ENCODE data around the gene CSTF3. TPM values are rescaled to one million over a fixed set of nuclear protein-coding genes. Genes with fewer than 3 reads are reported as not detected.

CSTF3 gene
- total RNA-seq, 2 experiments from 2014 or later = 26.5 to 27.3 TPM

DNA sequence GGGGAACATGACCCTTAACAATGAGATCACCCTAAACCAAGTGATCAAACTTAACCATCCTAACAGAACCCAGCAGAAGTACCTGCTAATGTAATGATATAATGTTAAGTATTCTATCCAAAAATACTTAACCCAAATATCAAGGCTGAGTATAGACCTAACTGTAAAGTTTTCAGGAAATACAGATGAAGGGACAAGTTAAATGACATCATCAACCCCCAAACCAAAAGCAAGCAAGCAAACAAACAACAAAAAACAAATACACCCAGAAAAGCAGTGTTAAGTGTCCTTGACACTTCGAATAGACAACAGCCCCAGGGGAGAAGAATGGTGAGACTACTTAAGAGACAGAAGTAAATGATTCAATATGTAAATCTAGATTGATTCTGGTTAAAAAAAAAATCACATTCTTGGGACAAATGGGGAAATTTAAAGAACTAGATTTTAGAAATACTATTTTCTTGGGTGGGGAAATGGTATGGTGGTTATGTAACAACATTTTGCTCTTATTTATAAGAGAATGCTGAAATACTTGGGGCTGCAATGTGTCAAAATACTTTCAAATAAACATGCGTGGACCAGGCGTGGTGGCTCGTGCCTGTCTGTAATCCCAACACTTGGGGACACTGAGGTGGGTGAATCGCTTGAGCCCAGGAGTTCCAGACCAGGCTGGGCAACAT, 2.5 kb downstream of the CSTF3 start:
- intact Hi-C loops (cut with micrococcal nuclease) = no loop called here
- Mint-ChIP-seq H3K27me3 (ENCODE audit: low read depth) (no peaks in the 10 kb centered on the region), H3K9me3 (no peaks in the 10 kb centered on the region), H3K27ac (peak overlapping the region; percentile 16), H3K4me1 (ENCODE audit: low read depth) (peaks cover 58% of the 10 kb centered on the region), H3K36me3 (ENCODE audit: low read depth) (peaks cover 33% of the 10 kb centered on the region), H3K4me3 (peak overlapping the region; percentile 100)
- no peak for DNase-seq
- CTCF ChIA-PET = no interaction called here

DNA sequence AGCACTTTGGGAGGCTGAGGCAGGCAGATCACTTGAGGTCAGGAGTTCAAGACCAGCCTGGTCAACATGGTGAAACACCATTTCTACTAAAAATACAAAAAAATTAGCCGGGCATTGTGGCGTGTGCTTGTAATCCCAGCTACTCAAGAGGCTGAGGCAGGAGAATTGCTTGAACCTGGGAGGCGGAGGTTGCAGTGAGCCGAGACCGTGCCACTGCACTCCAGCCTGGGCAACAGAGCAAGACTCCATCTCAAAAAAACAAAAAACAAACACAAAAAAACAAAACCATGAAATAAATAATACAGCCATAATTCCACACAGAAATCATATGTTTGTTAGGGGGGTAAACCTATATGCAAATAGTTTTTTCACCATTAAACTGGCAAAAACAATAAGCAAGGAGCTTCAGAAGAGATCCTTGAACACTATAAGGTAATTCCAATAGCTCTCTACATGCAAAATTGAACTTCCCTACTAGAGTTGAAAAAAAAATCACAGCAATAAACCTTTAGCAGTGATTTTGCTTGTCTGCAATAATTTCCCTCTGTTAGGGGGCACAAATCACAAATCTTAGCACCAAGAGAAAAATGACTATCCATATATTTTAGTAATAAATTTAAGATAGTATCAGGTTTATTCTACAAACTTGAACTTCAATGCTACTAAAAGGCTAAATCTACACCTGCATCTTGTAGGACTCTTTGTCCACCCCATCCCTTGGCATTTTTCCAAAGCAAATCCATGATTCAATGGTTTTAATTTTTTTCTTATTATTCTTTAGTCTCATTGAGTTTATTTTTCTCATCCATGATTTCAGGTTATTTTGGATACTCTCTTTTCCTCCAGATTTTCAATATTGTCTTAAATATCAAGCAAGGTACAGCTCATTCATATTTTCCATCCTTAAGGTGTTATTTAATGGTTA, 3.9 kb downstream of the CSTF3 start:
- no peak for DNase-seq
- Mint-ChIP-seq H3K4me1 (ENCODE audit: low read depth) (peaks cover 59% of the 10 kb centered on the region), H3K27ac (no peak overlapping the region), H3K9me3 (no peaks in the 10 kb centered on the region), H3K36me3 (ENCODE audit: low read depth) (peaks cover 36% of the 10 kb centered on the region), H3K27me3 (ENCODE audit: low read depth) (no peaks in the 10 kb centered on the region), H3K4me3 (no peak overlapping the region)
- intact Hi-C loops (cut with micrococcal nuclease) = no loop called here
- CTCF ChIA-PET = interaction anchor here (0.7 kb wide), 1 partner anchor 53 kb away, joined by 4 read pairs; no protein-coding TSS in a partner anchor

DNA sequence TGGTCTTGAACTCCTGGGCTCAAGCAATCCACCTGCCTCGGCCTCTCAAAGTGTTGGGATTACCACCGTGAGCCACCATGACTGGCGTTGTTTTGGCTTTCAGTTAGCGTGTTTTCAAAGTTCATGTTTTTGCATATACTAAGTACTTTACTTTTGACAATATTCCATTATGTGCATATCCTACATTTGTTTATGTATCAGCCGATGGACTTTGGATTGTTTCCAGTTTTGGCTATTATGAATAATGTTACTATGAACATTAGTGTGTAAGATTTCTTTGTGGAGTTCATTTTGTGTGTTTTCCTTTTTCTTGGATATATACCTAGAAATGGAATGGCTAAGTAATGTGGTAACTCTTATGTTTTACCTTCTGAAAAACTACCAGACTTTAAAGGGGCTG, 9.9 kb downstream of the CSTF3 start:
- intact Hi-C loops (cut with micrococcal nuclease) = no loop called here
- Mint-ChIP-seq H3K27me3 (ENCODE audit: low read depth) (no peaks in the 10 kb centered on the region), H3K9me3 (no peaks in the 10 kb centered on the region), H3K27ac (no peak overlapping the region), H3K4me1 (ENCODE audit: low read depth) (peaks cover 34% of the 10 kb centered on the region), H3K4me3 (no peak overlapping the region), H3K36me3 (ENCODE audit: low read depth) (peaks cover 29% of the 10 kb centered on the region)
- no peak for DNase-seq
- CTCF ChIA-PET = no interaction called here

DNA sequence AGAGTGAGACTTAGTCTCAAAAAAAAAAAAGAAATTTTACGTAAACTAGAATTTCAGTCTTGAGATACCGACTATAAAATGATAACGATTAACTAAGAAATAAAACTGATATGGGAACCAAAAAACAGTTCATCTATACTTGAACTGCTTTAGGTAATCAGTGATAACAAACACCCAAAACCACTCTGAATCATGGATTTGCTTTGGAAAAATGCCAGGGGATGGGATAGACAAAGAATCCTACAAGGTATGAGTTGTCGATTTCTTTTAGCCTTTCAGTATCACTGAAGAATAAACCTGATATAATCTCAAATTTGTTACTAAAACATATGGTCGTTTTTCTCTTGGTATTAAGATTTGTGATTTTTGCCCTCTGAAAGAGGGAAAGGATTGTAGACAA, 13.7 kb downstream of the CSTF3 start:
- H3K27me3 Mint-ChIP-seq (ENCODE audit: low read depth) = no peaks in the 10 kb centered on the region
- peaks cover 21% of the 10 kb centered on the region for H3K4me1 Mint-ChIP-seq (ENCODE audit: low read depth)
- DNase-seq = no peak
- CTCF ChIA-PET = interaction anchor here (0.6 kb wide), 1 partner anchor 58 kb away, joined by 4 read pairs; no protein-coding TSS in a partner anchor
- H3K9me3 Mint-ChIP-seq = no peaks in the 10 kb centered on the region
- intact Hi-C loops (cut with micrococcal nuclease) = no loop called here
- peaks cover 22% of the 10 kb centered on the region for H3K36me3 Mint-ChIP-seq (ENCODE audit: low read depth)
- H3K4me3 Mint-ChIP-seq = no peak overlapping the region
- no peak overlapping the region for H3K27ac Mint-ChIP-seq

DNA sequence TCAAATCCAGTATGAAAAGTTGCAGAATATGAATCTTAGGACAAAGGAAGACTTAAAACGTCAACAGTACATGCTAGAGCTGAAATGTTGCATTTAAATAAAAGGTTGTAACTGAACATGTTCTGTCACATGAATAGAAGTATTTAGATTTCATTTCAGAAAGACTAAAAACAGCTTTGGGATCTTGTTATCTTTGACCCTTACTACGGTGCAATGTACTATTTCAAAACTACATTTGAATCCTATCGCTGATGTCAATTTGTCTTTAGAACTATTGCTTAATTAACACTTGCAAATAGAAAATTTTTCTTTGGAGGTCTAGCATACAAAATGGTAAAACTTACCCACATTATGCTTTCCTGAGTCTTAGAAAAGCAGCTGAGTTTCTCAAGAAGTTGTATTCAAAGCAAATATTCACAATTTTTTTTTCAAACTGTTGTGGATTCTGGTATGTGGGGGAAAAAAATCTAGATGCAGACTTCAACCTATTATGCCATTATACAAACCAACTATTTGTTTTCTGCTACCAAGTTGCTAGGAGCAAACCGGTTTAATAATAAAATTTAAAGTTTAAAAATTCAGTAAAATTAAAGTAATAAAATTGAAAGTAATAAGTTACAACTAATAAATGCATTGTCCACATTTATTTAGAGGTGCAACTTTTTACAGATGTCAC, 25.4 kb downstream of the CSTF3 start:
- no peaks in the 10 kb centered on the region for H3K27me3 Mint-ChIP-seq (ENCODE audit: low read depth)
- H3K36me3 Mint-ChIP-seq (ENCODE audit: low read depth) = peaks cover 12% of the 10 kb centered on the region
- intact Hi-C loops (cut with micrococcal nuclease) = no loop called here
- H3K9me3 Mint-ChIP-seq = no peaks in the 10 kb centered on the region
- no peak overlapping the region for H3K27ac Mint-ChIP-seq
- H3K4me1 Mint-ChIP-seq (ENCODE audit: low read depth) = no peaks in the 10 kb centered on the region
- H3K4me3 Mint-ChIP-seq = no peak overlapping the region
- CTCF ChIA-PET = interaction anchor here (1.7 kb wide), 1 partner anchor 71 kb away, joined by 4 read pairs; no protein-coding TSS in a partner anchor
- DNase-seq = no peak

DNA sequence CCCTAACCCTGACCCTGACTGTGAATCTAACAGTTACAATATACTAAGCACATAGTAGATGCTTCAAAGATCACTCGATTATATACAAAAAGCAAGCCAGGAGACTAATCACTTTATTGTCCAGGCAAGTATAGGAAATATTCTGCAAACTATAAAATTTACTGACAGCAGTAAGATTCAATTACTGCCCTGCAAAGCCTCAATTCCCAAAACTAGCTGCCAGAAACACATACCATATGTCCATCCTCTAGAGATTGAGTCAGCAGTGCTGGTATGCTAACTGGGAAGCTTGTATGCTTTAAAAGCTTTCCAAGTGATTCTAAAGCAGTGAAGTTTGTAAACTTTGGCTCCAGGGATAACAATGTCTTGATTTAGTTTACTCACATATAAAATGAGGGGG, 26.1 kb downstream of the CSTF3 start:
- Mint-ChIP-seq H3K27me3 (ENCODE audit: low read depth) (no peaks in the 10 kb centered on the region), H3K9me3 (no peaks in the 10 kb centered on the region), H3K27ac (no peak overlapping the region), H3K4me3 (no peak overlapping the region), H3K36me3 (ENCODE audit: low read depth) (peaks cover 9% of the 10 kb centered on the region), H3K4me1 (ENCODE audit: low read depth) (no peaks in the 10 kb centered on the region)
- no peak for DNase-seq
- intact Hi-C loops (cut with micrococcal nuclease) = no loop called here
- CTCF ChIA-PET = interaction anchor here (1.7 kb wide), 1 partner anchor 70 kb away, joined by 4 read pairs; no protein-coding TSS in a partner anchor

DNA sequence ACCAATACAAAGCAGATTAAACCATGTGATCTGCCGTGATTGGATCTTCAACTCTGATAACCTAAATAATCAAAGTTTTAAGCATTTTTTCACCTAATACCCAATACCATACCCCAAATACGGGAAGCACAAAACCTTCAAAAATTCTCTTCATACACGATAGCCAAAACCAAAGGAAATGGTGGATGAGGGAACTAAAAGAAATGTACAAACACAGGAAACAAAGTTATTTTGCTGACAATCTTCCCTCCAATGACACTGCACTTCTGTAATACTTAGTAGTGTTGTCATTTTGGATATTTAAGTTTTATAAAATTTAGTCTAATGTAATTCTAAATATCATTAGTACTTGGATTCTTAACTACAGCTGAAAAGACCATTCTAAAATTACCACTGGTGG, 27.0 kb downstream of the CSTF3 start:
- H3K4me3 Mint-ChIP-seq = no peak overlapping the region
- H3K27ac Mint-ChIP-seq = no peak overlapping the region
- no peak for DNase-seq
- H3K36me3 Mint-ChIP-seq (ENCODE audit: low read depth) = peaks cover 3% of the 10 kb centered on the region
- intact Hi-C loops (cut with micrococcal nuclease) = no loop called here
- no peaks in the 10 kb centered on the region for H3K27me3 Mint-ChIP-seq (ENCODE audit: low read depth)
- CTCF ChIA-PET = no interaction called here
- no peaks in the 10 kb centered on the region for H3K9me3 Mint-ChIP-seq
- H3K4me1 Mint-ChIP-seq (ENCODE audit: low read depth) = no peaks in the 10 kb centered on the region

DNA sequence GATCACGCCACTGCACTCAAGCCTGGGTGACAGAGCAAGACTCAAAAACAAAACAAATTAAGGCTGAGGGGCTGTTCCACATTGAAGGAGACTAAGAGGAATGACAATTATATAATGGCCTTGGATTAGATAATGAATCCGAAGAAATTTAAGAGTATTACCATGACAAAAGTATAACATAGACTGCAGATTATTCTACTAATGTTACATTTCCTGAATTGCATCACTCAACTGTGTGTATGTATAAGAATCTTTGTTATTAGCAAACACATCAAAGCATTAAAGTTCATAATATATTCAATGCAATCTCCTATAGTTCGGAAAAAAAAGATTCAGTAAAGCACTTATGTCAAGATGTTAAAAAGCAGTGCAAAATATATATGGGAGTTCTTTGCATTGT, 27.5 kb downstream of the CSTF3 start:
- CTCF ChIA-PET = no interaction called here
- Mint-ChIP-seq H3K36me3 (ENCODE audit: low read depth) (peaks cover 4% of the 10 kb centered on the region), H3K27me3 (ENCODE audit: low read depth) (no peaks in the 10 kb centered on the region), H3K4me1 (ENCODE audit: low read depth) (peaks cover 2% of the 10 kb centered on the region), H3K4me3 (no peak overlapping the region), H3K9me3 (no peaks in the 10 kb centered on the region), H3K27ac (no peak overlapping the region)
- intact Hi-C loops (cut with micrococcal nuclease) = no loop called here
- DNase-seq = no peak

DNA sequence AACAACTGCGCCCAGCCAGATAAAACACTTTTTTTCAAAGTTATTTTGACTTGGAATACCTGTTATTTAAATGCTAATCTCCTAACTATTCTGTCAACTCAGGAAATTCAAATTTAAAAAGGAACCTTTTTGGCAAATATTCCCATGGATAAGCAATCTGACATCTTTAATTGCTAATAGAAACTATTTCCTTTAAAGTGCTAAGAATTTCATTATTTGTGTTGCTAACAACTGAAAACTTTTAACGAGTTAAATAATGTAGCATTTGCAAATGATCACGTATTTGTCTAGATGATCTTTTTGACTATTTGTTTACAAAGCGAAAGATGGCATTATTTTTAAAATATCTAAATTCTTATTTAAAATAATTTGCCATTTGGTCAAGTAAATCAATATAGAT, 28.8 kb downstream of the CSTF3 start:
- Mint-ChIP-seq H3K36me3 (ENCODE audit: low read depth) (peaks cover 5% of the 10 kb centered on the region), H3K9me3 (no peaks in the 10 kb centered on the region), H3K4me1 (ENCODE audit: low read depth) (peaks cover 8% of the 10 kb centered on the region), H3K27me3 (ENCODE audit: low read depth) (no peaks in the 10 kb centered on the region), H3K27ac (no peak overlapping the region), H3K4me3 (no peak overlapping the region)
- intact Hi-C loops (cut with micrococcal nuclease) = no loop called here
- CTCF ChIA-PET = no interaction called here
- no peak for DNase-seq

DNA sequence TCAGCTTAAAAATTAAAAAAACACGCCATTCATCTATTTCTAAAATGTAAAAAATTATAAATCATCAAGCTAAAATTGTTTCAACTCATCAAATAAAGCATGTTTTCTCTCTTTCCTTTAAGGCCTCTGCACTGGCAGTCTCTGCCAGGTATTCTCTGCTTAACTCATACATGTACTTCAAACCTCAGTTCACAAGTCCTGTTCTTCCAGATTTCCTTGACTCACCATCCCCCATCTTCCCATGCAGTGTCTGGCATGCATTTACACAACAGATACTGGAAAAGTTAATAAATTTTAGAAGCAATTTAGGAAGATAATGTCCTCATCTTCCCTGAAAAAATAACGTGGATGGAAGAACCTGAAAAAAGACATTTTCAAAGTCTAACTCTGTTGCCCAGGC, 32.5 kb downstream of the CSTF3 start:
- no peak overlapping the region for H3K27ac Mint-ChIP-seq
- DNase-seq = no peak
- no peaks in the 10 kb centered on the region for H3K27me3 Mint-ChIP-seq (ENCODE audit: low read depth)
- H3K9me3 Mint-ChIP-seq = no peaks in the 10 kb centered on the region
- CTCF ChIA-PET = interaction anchor here (0.7 kb wide), 1 partner anchor 401 kb away, joined by 3 read pairs; no protein-coding TSS in a partner anchor
- intact Hi-C loops (cut with micrococcal nuclease) = no loop called here
- peaks cover 24% of the 10 kb centered on the region for H3K4me1 Mint-ChIP-seq (ENCODE audit: low read depth)
- no peak overlapping the region for H3K4me3 Mint-ChIP-seq
- peaks cover 18% of the 10 kb centered on the region for H3K36me3 Mint-ChIP-seq (ENCODE audit: low read depth)

DNA sequence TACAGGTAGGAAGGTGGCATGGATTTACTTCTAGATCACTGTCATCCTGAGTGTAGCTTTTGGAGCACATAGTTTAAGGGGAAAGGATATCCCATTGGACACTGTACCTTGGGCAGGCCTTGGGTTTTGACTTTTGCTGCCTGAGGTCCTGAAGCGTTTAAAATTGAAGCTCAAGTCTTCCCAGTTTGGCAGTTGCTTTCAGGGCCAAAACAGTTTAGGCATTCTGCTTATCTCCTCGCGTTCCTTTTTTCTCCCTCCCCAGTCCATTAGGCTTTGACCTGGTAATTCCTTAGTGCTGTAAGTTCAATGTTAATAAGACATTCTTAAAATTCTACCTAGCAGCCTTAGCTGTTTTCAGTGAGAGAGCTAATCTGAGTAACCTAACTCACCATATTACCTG, 35.7 kb downstream of the CSTF3 start:
- Mint-ChIP-seq H3K27ac (no peak overlapping the region), H3K36me3 (ENCODE audit: low read depth) (peaks cover 15% of the 10 kb centered on the region), H3K27me3 (ENCODE audit: low read depth) (no peaks in the 10 kb centered on the region), H3K9me3 (no peaks in the 10 kb centered on the region), H3K4me3 (no peak overlapping the region), H3K4me1 (ENCODE audit: low read depth) (peaks cover 24% of the 10 kb centered on the region)
- intact Hi-C loops (cut with micrococcal nuclease) = no loop called here
- DNase-seq = no peak
- CTCF ChIA-PET = interaction anchor here (1.4 to 1.5 kb wide), 2 partner anchors 13 to 316 kb away, joined by 4 to 6 read pairs; no protein-coding TSS in a partner anchor

DNA sequence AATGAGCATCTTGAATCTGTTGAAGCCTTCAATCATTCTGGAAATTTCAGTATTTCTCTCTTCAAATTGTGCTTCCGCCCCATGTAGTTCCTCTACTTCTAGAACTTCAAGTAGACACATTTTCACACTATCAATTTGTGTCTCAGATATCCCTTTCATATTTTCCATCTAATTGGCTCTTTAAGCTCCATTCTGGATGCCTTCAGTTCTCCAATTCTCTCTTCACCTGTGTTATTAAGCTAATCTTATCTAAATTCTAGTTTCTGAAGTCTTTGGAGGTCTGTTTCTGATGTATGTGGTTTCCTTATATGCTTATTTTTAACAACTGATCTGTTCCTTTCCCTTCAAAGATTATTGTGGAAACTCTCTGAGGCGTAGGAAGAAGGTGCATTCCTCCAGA, 36.3 kb downstream of the CSTF3 start:
- intact Hi-C loops (cut with micrococcal nuclease) = no loop called here
- peaks cover 24% of the 10 kb centered on the region for H3K4me1 Mint-ChIP-seq (ENCODE audit: low read depth)
- no peak overlapping the region for H3K4me3 Mint-ChIP-seq
- H3K27me3 Mint-ChIP-seq (ENCODE audit: low read depth) = no peaks in the 10 kb centered on the region
- H3K9me3 Mint-ChIP-seq = no peaks in the 10 kb centered on the region
- CTCF ChIA-PET = interaction anchor here (1.4 kb wide), 1 partner anchor 316 kb away, joined by 4 read pairs; no protein-coding TSS in a partner anchor
- peaks cover 15% of the 10 kb centered on the region for H3K36me3 Mint-ChIP-seq (ENCODE audit: low read depth)
- no peak overlapping the region for H3K27ac Mint-ChIP-seq
- no peak for DNase-seq
